H9 (cell line): ENCODE measurements around the gene DHRSX. TPM values are rescaled to one million over a fixed set of nuclear protein-coding genes. Genes with fewer than 3 reads are reported as not detected.
A peak's percentile ranks its signal among the peaks of the same experiment; 100 is the strongest.

ENCODE experiments used
- DNase-seq: peaks from one replicate; pipeline ENCODE4 v3.0.0-alpha.2; 2017
- H2AFZ ChIP-seq: one replicate; pipeline ENCODE4 v1.6.1; 2013; ENCODE audit warnings: mild to moderate bottlenecking, low read length, control low read depth, moderate library complexity
- H2AK5ac ChIP-seq: 2 replicates; pipeline ENCODE4 v1.6.1; 2013; ENCODE audit warnings: low read length, control low read depth, mixed read lengths; ENCODE audit not compliant: insufficient read length
- H2BK120ac ChIP-seq: one replicate; pipeline ENCODE4 v1.6.1; 2013; ENCODE audit warnings: low read depth, mild to moderate bottlenecking, low read length, control low read depth, inconsistent platforms; ENCODE audit not compliant: poor library complexity, severe bottlenecking
- H2BK12ac ChIP-seq: 2 replicates; pipeline ENCODE4 v1.6.1; 2013; ENCODE audit warnings: low read length, control low read depth, mixed read lengths, low read depth; ENCODE audit not compliant: insufficient read length
- H2BK15ac ChIP-seq: 2 replicates; pipeline ENCODE4 v1.6.1; 2013; ENCODE audit warnings: low read depth, low read length, control low read depth
- H2BK20ac ChIP-seq: one replicate; pipeline ENCODE4 v1.6.1; 2013; ENCODE audit warnings: low read depth, mild to moderate bottlenecking, low read length, control low read depth, inconsistent platforms; ENCODE audit not compliant: poor library complexity, severe bottlenecking
- H2BK5ac ChIP-seq: 2 replicates; pipeline ENCODE4 v1.6.1; 2013; ENCODE audit warnings: low read length, control low read depth, mixed read lengths; ENCODE audit not compliant: insufficient read length
- H3K14ac ChIP-seq: 2 replicates; pipeline ENCODE4 v1.6.1; 2013; ENCODE audit warnings: low read length, control low read depth; ENCODE audit not compliant: insufficient read depth
- H3K18ac ChIP-seq: 2 replicates; pipeline ENCODE4 v1.6.1; 2013; ENCODE audit warnings: low read depth, mild to moderate bottlenecking, mixed read lengths, low read length, control low read depth; ENCODE audit not compliant: insufficient read length
- H3K23ac ChIP-seq: 2 replicates; pipeline ENCODE4 v1.6.1; 2013; ENCODE audit warnings: low read length, control low read depth, mixed read lengths, low read depth; ENCODE audit not compliant: insufficient read length
- H3K23me2 ChIP-seq: 2 replicates; pipeline ENCODE4 v1.6.1; 2013; ENCODE audit warnings: low read depth, mild to moderate bottlenecking, mixed read lengths, low read length, control low read depth; ENCODE audit not compliant: insufficient read length, poor library complexity, severe bottlenecking
- H3K27ac ChIP-seq: 2 replicates; pipeline ENCODE4 v1.5.1; 2013; ENCODE audit warnings: low read length, control low read depth, mixed read lengths, low read depth; ENCODE audit not compliant: insufficient read length
- H3K27me3 ChIP-seq: 2 replicates; pipeline ENCODE4 v1.6.1; 2013; ENCODE audit warnings: low read length, control low read depth, inconsistent platforms; ENCODE audit not compliant: insufficient read depth
- H3K4ac ChIP-seq: 2 replicates; pipeline ENCODE4 v1.6.1; 2013; ENCODE audit warnings: low read depth, mild to moderate bottlenecking, control low read depth, inconsistent platforms, low read length, moderate library complexity
- H3K4me1 ChIP-seq: 2 replicates; pipeline ENCODE4 v1.6.1; 2013; ENCODE audit warnings: low read length, control low read depth, inconsistent platforms; ENCODE audit not compliant: insufficient read depth
- H3K4me2 ChIP-seq: 2 replicates; pipeline ENCODE4 v1.6.1; 2013; ENCODE audit warnings: low read length, control low read depth, mixed read lengths; ENCODE audit not compliant: insufficient read length, insufficient read depth
- H3K56ac ChIP-seq: 2 replicates; pipeline ENCODE4 v1.6.1; 2013; ENCODE audit warnings: low read depth, mild to moderate bottlenecking, mixed read lengths, low read length, control low read depth; ENCODE audit not compliant: insufficient read length
- H3K79me1 ChIP-seq: 2 replicates; pipeline ENCODE4 v1.6.1; 2013; ENCODE audit warnings: low read depth, mild to moderate bottlenecking, moderate library complexity, low read length, control low read depth, inconsistent platforms; ENCODE audit not compliant: insufficient read depth, poor library complexity, severe bottlenecking
- H3K79me2 ChIP-seq: 2 replicates; pipeline ENCODE4 v1.6.1; 2013; ENCODE audit warnings: low read length, control low read depth, inconsistent platforms; ENCODE audit not compliant: insufficient read depth
- H3K9ac ChIP-seq: 2 replicates; pipeline ENCODE4 v1.6.1; 2013; ENCODE audit warnings: low read length, control low read depth, mixed read lengths; ENCODE audit not compliant: insufficient read length; ENCODE audit errors: extremely low read depth
- H3K9me3 ChIP-seq: one replicate; pipeline ENCODE4 v1.6.1; 2013; ENCODE audit warnings: low read depth, low read length, inconsistent platforms; ENCODE audit not compliant: control insufficient read depth
- H3T11ph ChIP-seq: one replicate; pipeline ENCODE4 v1.6.1; 2013; ENCODE audit warnings: mild to moderate bottlenecking, low read length, control low read depth, inconsistent platforms
- H4K20me1 ChIP-seq: one replicate; pipeline ENCODE4 v1.6.1; 2013; ENCODE audit not compliant: control insufficient read depth, insufficient read length, insufficient read depth
- H4K5ac ChIP-seq: 2 replicates; pipeline ENCODE4 v1.6.1; 2013; ENCODE audit warnings: low read depth, mild to moderate bottlenecking, mixed read lengths, low read length, control low read depth; ENCODE audit not compliant: insufficient read length
- H4K8ac ChIP-seq: replicated peaks from 2 replicates; pipeline ENCODE4 v1.6.1; 2013; ENCODE audit warnings: low read length, control low read depth, mixed read lengths, low read depth; ENCODE audit not compliant: insufficient read length
- H4K91ac ChIP-seq: 2 replicates; pipeline ENCODE4 v1.6.1; 2013; ENCODE audit warnings: low read depth, mild to moderate bottlenecking, moderate library complexity, mixed read lengths, low read length, control low read depth; ENCODE audit not compliant: insufficient read length
- H3K27ac Mint-ChIP-seq, 3 experiments: 2 replicates in 2 of 3; 3 replicates in 1 of 3; pipeline ENCODE4 v1.8.0; 2020 to 2021; ENCODE audit warnings: mixed read lengths in 3 of 3, mild to moderate bottlenecking in 1 of 3, moderate library complexity in 1 of 3
- H3K27me3 Mint-ChIP-seq: 2 replicates; pipeline ENCODE4 v1.8.0; 2021; ENCODE audit warnings: low read depth, mild to moderate bottlenecking, moderate library complexity, mixed read lengths
- H3K36me3 Mint-ChIP-seq, 3 experiments: 2 replicates in 2 of 3; 3 replicates in 1 of 3; pipeline ENCODE4 v1.8.0; 2020 to 2021; ENCODE audit warnings: low read depth in 3 of 3, mixed read lengths in 3 of 3; ENCODE audit not compliant: insufficient read depth in 1 of 3
- H3K4me1 Mint-ChIP-seq, 2 experiments: 2 replicates each; pipeline ENCODE4 v1.8.0; 2020; ENCODE audit warnings: mixed read lengths in 2 of 2
- H3K4me3 Mint-ChIP-seq, 2 experiments: 2 replicates in 1 of 2; 3 replicates in 1 of 2; pipeline ENCODE4 v1.8.0; 2020 to 2021; ENCODE audit warnings: mild to moderate bottlenecking in 2 of 2, mixed read lengths in 2 of 2, moderate library complexity in 1 of 2
- H3K9me3 Mint-ChIP-seq, 2 experiments: 2 replicates in 1 of 2; 3 replicates in 1 of 2; pipeline ENCODE4 v1.8.0; 2020; ENCODE audit warnings: mild to moderate bottlenecking in 2 of 2, mixed read lengths in 2 of 2, moderate library complexity in 1 of 2
- CTCF ChIP-seq: fragments of 200-600 bp; sonication (generic); conservative IDR thresholded peaks from 3 replicates; pipeline ENCODE4 v1.8.0; 2021; ENCODE audit warnings: antibody characterized with exemption, mild to moderate bottlenecking
- WGBS: extraction: QIAGEN DNeasy Blood & Tissue Kit; methylation state at CpG from one replicate; pipeline ENCODE4 v1.1.7; 2013; ENCODE audit warnings: missing lambda C conversion rate, low lambda C conversion rate, mixed read lengths; ENCODE audit not compliant: insufficient read length; ENCODE audit errors: extremely low coverage; 5-methylcytosine and 5-hydroxymethylcytosine counted together
- total RNA-seq: library from RNA; stranded (reverse); gene quantifications from 2 replicates; pipeline ENCODE4 v1.2.1, GENCODE V29; 2021

DHRSX gene
- total RNA-seq, 1 experiment from 2014 or later = 44.0 TPM

- Histone ChIP-seq H2AK5ac (no peak overlapping the region), H3T11ph (no peak overlapping the region), H2BK12ac (no peak overlapping the region), H3K4ac (no peak overlapping the region), H3K14ac (no peak overlapping the region), H4K5ac (no peak overlapping the region), H4K20me1 (no peaks in the 10 kb centered on the region), H3K79me1 (peaks cover 6% of the 10 kb centered on the region), H3K9ac (no peak overlapping the region), H4K8ac (no peak overlapping the region), H3K56ac (no peak overlapping the region), H3K18ac (no peak overlapping the region), H3K4me2 (no peak overlapping the region), H2BK120ac (no peak overlapping the region), H3K79me2 (peaks cover 15% of the 10 kb centered on the region; the same call in 1 of the 2 replicates), H3K9me3 (no peaks in the 10 kb centered on the region), H2BK15ac (no peak overlapping the region), H2BK5ac (no peak overlapping the region), H3K23ac (no peak overlapping the region), H3K23me2 (peaks cover 3% of the 10 kb centered on the region), H3K27me3 (no peaks in the 10 kb centered on the region), H4K91ac (no peak overlapping the region), H3K27ac (no peak overlapping the region), H2BK20ac (no peak overlapping the region), H3K4me1 (no peaks in the 10 kb centered on the region; the same call in 1 of the 2 replicates), H2AFZ (no peak overlapping the region)
- no peak overlapping the region for H3K4me3 Mint-ChIP-seq
- DNase-seq = no peak
- whole genome bisulfite sequencing = no CpG with 5 or more reads among the region's 22 CpGs
- TF ChIP-seq CTCF = no peak
- peaks cover 29 to 32% of the 10 kb centered on the region in 2 experiments for H3K4me1 Mint-ChIP-seq
- H3K27ac Mint-ChIP-seq = peak overlapping the region; percentile 1 to 83 (median 12); a peak in 5 of 7 replicates
- no peaks in the 10 kb centered on the region for H3K9me3 Mint-ChIP-seq
- peaks cover 38 to 64% (median 58%) of the 10 kb centered on the region in 3 experiments; a peak in 6 of 7 replicates for H3K36me3 Mint-ChIP-seq
- no peaks in the 10 kb centered on the region for H3K27me3 Mint-ChIP-seq
Measured at GRCh38 chrX:2492531-2493218, 8.1 kb downstream of the DHRSX start.
